ENCODE measurements around the gene IFIT1B. TPM values are rescaled to one million over a fixed set of nuclear protein-coding genes. Genes with fewer than 3 reads are reported as not detected.

IFIT1B gene
- total and polyA plus RNA-seq, 9 of the 15 experiments (the other 6 are each of a cell fraction or from before 2014, with no cell fraction given): not detected

DNA sequence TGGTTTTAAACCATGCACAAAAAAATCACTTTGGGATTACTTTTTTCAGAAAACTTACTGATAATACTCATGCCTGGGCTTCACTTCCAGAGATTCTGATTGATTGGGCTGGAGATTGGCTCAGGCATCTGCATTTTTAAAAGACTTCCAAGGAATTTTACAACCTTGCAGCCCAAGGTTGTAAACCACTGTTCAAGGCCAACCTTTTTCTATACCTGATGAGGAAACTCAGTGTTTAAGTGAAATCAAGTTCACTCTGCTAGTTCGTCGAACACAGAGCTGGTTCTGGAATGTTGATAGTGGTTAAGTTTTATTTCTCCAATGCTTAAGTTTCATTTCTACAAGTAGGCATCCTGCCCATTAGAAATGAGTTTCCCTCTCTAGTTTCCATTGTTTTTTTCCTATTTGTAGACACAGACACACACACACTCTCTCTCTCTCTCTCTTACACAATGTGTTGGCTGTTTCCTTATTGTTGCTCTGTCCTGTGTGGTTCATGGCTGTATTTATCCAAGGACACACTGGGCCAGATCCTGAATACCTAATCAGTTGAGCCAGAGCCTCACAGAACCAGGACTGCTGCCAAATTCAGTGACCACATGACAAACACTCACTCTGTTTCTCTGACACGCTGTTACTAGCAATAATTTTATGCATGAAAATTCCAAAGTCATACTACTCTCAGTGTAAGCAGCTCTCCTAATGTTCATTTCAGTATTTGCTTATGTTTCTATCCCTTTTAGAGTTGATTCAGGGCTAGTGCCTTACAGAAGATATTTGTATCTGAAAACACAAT lies 3.7 kb upstream of the IFIT1B start (continued):
- TF ChIP-seq GABPB2 (CRISPR knock-in tag; conservative IDR thresholded peaks at IDR 0.05) (no peak), RNF2 (IDR thresholded peaks at IDR 0.05) (no peak), NFYB (IDR thresholded peaks at IDR 0.05; ENCODE audit: extremely low read depth, insufficient read length) (no peak), RCOR1 (IDR thresholded peaks at IDR 0.05; ENCODE audit: borderline replicate concordance in 1 of 2, low read depth in 2 of 2, low read length in 2 of 2) (no peak), CHD2 (IDR thresholded peaks at IDR 0.05; ENCODE audit: low read depth, low read length) (no peak), RBFOX2 (IDR thresholded peaks at IDR 0.05; ENCODE audit: low read depth, low read length) (no peak), MAFG (tag; conservative IDR thresholded peaks at IDR 0.05) (0 out of 2 replicates have a peak, but pooled peaks have one; percentile 5), MEIS2 (IDR thresholded peaks at IDR 0.05; ENCODE audit: partially characterized antibody) (peak; percentile 2), EHMT2 (IDR thresholded peaks at IDR 0.05) (peak; percentile 34; the same call in 1 of the 2 replicates), OTX1 (CRISPR knock-in tag; IDR thresholded peaks at IDR 0.05) (no peak), TCF3 (CRISPR knock-in tag; IDR thresholded peaks at IDR 0.05) (peak; percentile 61), CEBPB (tag; IDR thresholded peaks at IDR 0.05) (peak; percentile 85), NFATC3 (IDR thresholded peaks at IDR 0.05) (no peak)

DNA sequence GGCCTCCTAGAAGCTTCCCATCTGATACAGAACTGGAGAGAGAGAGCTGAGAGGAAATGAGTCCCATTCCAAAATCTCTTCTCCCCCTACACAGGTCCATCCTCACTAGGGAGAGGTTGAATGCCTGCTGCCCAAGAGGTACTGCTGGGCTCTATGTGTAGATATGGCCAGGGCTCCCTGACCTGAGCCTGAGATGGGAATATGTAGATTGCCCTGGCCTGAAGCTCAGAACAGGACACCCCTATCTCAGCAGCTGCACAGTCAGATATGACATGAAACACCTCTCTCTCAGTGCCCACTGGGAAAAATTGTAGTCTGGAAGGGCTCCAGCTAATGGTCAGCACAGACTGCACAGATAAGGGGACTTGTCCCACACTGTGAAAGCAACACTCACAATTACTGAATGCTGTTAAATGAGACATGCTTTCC lies 3.1 kb upstream of the IFIT1B start:
- FAIRE-seq (peak; percentile 87), DNase-seq (ENCODE audit: extremely low read depth in 1 of 4, low spot score in 3 of 4) (peak in 3 of 4 experiments; percentile 10 to 82 (median 55)), ATAC-seq (peak; percentile 83)
- no peaks in the 10 kb centered on the region for H3K79me2 ChIP-seq (ENCODE audit: control insufficient read depth, insufficient read depth, low read length)
- no peaks in the 10 kb centered on the region for H3K9me3 ChIP-seq (replicated peaks; ENCODE audit: control insufficient read depth, insufficient read depth, low read depth, low read length)
- H3K4me1 ChIP-seq (replicated peaks in 1 of 2; ENCODE audit: control insufficient read depth in 2 of 2, insufficient read depth in 2 of 2, low read length in 2 of 2): peaks cover 0 to 28% of the 10 kb centered on the region in 2 experiments; a peak in 3 of 5 replicates
- intact Hi-C loops (cut with micrococcal nuclease) (no loop called here), in situ Hi-C loops (cut with MboI) (no loop called here)
- H3K9ac ChIP-seq (ENCODE audit: insufficient read depth in 1 of 2, low read depth in 2 of 2, low read length in 2 of 2): no peak overlapping the region
- no peaks in the 10 kb centered on the region for H3K27me3 ChIP-seq (ENCODE audit: control insufficient read depth in 2 of 2, insufficient read depth in 2 of 2, low read length in 2 of 2)
- peak overlapping the region; percentile 12; the same call in 1 of the 3 replicates for H3K27ac ChIP-seq (ENCODE audit: extremely low read depth, low read depth, low read length)
- H3K4me2 ChIP-seq (ENCODE audit: insufficient read depth, low read length): peak overlapping the region; percentile 16; the same call in 1 of the 2 replicates
- no peaks in the 10 kb centered on the region for H3K36me3 ChIP-seq (ENCODE audit: control insufficient read depth, insufficient read depth, low read length)
- no TSS peak for BruUV-seq (replicated peaks)
- H3K4me3 ChIP-seq: no peak overlapping the region
- CTCF ChIA-PET (ENCODE audit: low intra/inter-chr PET ratio): no interaction called here
- no peaks in the 10 kb centered on the region for H3K9me1 ChIP-seq (ENCODE audit: control insufficient read depth, insufficient read depth, low read length)
- no peaks in the 10 kb centered on the region for H4K20me1 ChIP-seq (replicated peaks; ENCODE audit: control insufficient read depth, insufficient read depth, low read length)
- no peak overlapping the region for H2AFZ ChIP-seq (ENCODE audit: low read depth, low read length)
- POLR2A ChIA-PET: interaction anchor here (1.0 to 1.1 kb wide), 2 partner anchors 11 to 12 kb away, joined by 3 to 7 read pairs; no protein-coding TSS in a partner anchor
- TF ChIP-seq, protein P1, sequence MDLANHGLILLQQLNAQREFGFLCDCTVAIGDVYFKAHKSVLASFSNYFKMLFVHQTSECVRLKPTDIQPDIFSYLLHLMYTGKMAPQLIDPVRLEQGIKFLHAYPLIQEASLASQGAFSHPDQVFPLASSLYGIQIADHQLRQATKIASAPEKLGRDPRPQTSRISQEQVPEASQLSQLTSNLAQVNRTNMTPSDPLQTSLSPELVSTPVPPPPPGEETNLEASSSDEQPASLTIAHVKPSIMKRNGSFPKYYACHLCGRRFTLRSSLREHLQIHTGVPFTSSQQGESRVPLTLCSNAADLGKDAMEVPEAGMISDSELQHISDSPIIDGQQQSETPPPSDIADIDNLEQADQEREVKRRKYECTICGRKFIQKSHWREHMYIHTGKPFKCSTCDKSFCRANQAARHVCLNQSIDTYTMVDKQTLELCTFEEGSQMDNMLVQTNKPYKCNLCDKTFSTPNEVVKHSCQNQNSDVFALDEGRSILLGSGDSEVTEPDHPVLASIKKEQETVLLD (IDR thresholded peaks at IDR 0.05): no peak
- TF ChIP-seq, protein P2, sequence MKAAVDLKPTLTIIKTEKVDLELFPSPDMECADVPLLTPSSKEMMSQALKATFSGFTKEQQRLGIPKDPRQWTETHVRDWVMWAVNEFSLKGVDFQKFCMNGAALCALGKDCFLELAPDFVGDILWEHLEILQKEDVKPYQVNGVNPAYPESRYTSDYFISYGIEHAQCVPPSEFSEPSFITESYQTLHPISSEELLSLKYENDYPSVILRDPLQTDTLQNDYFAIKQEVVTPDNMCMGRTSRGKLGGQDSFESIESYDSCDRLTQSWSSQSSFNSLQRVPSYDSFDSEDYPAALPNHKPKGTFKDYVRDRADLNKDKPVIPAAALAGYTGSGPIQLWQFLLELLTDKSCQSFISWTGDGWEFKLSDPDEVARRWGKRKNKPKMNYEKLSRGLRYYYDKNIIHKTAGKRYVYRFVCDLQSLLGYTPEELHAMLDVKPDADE (conservative IDR thresholded peaks at IDR 0.05; ENCODE audit: control insufficient read depth, low read depth, low read length): no peak
- TF ChIP-seq ZNF561 (CRISPR knock-in tag; conservative IDR thresholded peaks at IDR 0.05) (no peak), TCF7 (IDR thresholded peaks at IDR 0.05; ENCODE audit: borderline replicate concordance) (no peak), TAL1 (IDR thresholded peaks at IDR 0.05) (peak; percentile 72)
- TF ChIP-seq, protein P3, sequence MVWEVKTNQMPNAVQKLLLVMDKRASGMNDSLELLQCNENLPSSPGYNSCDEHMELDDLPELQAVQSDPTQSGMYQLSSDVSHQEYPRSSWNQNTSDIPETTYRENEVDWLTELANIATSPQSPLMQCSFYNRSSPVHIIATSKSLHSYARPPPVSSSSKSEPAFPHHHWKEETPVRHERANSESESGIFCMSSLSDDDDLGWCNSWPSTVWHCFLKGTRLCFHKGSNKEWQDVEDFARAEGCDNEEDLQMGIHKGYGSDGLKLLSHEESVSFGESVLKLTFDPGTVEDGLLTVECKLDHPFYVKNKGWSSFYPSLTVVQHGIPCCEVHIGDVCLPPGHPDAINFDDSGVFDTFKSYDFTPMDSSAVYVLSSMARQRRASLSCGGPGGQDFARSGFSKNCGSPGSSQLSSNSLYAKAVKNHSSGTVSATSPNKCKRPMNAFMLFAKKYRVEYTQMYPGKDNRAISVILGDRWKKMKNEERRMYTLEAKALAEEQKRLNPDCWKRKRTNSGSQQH (CRISPR knock-in tag; IDR thresholded peaks at IDR 0.05): no peak

Data from K562 (cell line).